22Rv1 (cell line): ENCODE results near the gene RIPK1.
"Not testable (repeated sequence)": the region's sequence is repeated elsewhere in the genome, so short reads cannot be mapped to it uniquely, and the experiment has no call there.

Experiments
- H3K27ac ChIP-seq: fragments of 450-650 bp; 2 replicates; pipeline ENCODE4 v1.5.1; 2017
- ZFX ChIP-seq: fragments of 450-650 bp; IDR thresholded peaks from 2 replicates; pipeline ENCODE4 v1.6.1; 2017; ENCODE audit warnings: antibody characterized with exemption, borderline replicate concordance
- TF ChIP-seq, protein P1 (sequence below): fragments of 450-650 bp; IDR thresholded peaks from 2 replicates; pipeline ENCODE4 v1.5.1; 2017; ENCODE audit warnings: mild to moderate bottlenecking

RIPK1 gene

DNA sequence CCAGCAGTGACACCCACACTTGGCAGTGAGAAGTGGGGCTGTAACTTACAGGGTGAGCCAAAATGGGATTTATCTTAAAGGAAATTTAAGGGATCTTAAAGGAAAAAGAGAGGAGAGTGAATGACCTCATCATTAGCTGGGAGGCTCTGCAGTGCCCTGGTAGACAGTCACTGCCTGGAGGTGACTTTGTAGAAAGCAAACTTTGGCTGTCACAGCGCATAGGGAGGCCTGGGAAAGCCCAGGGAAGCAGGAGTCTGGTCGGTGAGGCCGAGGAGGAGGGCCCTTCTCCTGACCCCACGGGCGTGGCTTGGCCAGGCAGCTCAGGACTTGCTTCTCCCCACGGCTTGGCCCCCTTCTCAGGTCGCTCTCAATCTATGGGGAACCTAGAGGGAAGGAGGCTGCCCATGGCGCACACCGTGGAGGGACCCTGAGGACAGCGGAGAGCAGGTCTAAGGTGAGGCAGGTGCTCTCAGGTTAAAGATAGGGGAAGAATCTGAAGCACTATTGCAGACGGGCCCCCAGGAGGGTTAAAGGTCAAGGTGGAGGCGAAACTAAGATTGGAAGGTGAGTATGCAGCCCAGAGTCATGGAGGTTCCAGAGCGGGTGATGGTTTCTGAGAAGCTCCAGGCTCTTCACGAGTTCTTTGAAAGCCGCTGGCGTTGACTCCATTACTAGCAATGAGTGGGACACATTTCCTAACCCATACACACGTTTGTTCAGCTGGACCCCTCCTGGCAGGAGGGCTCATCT is 15.6 kb upstream of the RIPK1 start:
- H3K27ac ChIP-seq = 0 out of 2 replicates have a peak overlapping the region, but pooled peaks have one; percentile 90
- TF ChIP-seq ZFX = no peak
- TF ChIP-seq, protein P1, sequence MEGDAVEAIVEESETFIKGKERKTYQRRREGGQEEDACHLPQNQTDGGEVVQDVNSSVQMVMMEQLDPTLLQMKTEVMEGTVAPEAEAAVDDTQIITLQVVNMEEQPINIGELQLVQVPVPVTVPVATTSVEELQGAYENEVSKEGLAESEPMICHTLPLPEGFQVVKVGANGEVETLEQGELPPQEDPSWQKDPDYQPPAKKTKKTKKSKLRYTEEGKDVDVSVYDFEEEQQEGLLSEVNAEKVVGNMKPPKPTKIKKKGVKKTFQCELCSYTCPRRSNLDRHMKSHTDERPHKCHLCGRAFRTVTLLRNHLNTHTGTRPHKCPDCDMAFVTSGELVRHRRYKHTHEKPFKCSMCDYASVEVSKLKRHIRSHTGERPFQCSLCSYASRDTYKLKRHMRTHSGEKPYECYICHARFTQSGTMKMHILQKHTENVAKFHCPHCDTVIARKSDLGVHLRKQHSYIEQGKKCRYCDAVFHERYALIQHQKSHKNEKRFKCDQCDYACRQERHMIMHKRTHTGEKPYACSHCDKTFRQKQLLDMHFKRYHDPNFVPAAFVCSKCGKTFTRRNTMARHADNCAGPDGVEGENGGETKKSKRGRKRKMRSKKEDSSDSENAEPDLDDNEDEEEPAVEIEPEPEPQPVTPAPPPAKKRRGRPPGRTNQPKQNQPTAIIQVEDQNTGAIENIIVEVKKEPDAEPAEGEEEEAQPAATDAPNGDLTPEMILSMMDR = no peak

DNA sequence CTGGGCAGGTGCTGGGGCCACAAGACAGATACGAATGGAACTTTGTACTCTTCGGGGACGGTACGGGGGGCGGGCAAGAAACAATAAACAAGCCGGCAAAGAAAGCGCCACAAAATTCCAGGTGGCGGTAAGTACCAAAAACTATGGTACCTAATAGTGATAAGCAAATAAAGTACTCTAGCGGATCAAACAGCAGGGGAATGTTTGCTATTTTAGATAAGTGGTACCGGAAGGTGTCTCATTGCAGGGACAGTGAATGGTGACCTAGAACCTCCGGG is 15.1 kb upstream of the RIPK1 start:
- TF ChIP-seq ZFX = no peak
- TF ChIP-seq, protein P1 = no peak
- peak overlapping the region; percentile 90 for H3K27ac ChIP-seq

DNA sequence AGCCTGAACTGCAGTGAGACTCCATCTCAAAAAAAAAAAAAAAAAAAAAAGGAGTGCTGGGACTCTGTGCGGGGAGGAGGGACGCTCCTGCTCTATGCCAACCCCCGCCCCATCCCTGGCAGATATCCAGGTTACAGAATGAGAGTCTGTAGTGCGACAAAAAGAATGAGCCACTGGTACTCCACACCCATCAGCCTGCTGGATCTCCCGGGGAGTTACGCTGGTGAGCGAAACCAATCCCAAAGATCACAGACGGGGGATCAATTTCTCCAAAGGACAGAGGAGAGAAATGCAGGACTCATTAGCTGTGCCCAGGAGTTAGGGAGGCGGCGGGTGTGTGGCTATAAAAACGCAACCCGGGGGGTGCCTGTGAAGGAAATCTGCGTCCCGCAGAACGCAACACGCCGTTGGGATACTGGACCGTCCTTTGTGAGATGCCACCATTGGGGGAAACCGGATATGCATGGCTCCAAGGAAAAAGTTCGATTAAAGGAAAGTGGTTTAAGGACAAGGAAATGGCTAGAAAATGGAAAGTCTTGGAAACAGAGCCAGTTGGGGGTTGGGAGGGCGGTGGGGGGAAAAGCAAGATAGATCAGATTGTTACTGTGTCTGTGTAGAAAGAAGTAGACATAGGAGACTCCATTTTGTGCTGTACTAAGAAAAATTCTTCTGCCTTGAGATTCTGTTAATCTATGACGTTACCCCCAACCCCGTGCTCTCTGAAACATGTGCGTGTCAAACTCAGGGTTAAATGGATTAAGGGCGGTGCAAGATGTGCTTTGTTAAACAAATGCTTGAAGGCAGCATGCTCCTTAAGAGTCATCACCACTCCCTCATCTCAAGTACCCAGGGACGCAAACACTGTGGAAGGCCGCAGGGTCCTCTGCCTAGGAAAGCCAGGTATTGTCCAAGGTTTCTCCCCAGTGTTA is 13.8 kb upstream of the RIPK1 start:
- H3K27ac ChIP-seq = peak overlapping the region; percentile 90

DNA sequence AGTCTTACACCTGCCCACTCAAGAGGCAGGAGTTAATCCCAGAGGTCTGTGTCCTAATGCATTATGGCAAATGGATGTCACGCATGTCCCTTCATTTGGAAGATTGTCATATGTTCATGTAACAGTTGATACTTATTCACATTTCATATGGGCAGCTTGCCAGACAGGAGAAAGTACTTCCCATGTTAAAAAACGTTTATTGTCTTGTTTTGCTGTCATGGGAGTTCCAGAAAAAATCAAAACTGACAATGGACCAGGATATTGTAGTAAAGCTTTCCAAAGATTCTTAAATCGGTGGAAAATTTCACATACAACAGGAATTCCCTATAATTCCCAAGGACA is 13.2 kb upstream of the RIPK1 start:
- peak overlapping the region; percentile 90 for H3K27ac ChIP-seq

DNA sequence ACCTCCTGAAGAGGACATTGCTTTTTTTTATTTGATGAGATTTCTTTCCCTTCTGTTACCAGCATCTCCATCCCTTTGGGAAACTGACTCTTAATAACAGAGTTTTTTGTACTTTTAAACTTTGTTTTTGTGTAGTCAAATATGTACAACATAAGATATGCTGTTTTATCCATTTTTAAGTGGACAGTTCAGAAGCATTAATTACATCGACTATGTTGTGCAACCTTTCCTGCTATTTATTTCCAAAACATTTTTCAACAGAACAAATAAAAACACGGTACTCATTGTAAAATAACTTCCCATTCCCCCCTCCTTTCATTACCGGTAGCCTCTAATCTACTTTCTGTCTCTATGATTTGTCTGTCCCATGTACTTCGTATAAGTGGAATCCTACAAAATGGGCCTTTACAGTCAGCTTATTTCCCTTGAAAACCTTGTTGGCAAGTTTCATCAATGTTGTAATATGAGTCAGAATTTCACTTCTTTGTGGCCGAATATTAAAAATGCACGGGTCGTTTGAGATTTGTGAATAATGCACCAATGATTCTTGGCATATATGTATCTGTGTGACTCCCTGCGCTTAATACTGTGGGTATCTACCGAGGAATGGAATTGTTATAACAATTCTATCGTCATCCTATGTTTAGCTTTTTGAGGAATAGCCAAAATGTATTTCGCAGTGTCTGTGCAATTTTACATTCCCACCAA is 11.1 kb upstream of the RIPK1 start:
- TF ChIP-seq, protein P1 = no peak
- no peak for TF ChIP-seq ZFX
- H3K27ac ChIP-seq = no peak overlapping the region

DNA sequence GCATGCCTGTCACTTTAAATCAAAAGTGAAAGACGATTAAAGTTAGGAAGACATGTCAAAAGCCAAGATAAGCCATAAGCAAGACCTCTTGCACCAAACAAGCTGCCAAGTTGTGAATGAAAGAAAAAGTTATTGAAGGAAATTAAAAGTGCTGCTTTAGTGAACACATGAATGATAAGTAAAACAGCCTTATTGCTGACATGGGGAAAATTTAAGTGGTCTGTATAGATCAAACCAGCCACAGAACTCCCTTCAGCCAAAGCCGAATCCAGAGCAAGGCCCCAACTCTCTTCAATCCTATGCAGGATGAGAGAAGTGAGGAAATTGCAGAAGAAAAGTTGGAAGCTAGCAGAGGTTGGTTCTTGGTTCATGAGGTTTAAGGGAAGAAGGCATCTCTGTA is 9.3 kb upstream of the RIPK1 start:
- TF ChIP-seq, protein P1 = no peak
- TF ChIP-seq ZFX = no peak
- H3K27ac ChIP-seq = no peak overlapping the region

DNA sequence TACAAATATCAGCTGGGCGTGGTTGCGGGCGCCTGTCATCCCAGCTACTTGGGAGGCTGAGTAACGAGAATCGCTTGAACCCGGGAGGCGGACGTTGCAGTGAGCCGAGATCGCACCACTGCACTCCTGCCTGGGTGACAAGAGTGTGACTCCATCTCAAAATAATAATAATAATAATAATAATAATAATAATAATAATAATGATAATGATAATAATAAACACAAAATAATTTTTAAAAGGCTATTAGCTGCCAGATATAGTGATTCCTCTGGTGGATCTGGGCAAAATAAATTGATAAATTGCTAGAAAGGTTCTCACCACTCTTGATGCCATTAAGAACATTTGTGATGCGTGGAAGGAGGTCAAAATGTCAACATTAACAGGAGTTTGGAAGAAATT is 8.2 kb upstream of the RIPK1 start:
- not testable (repeated sequence) for H3K27ac ChIP-seq

DNA sequence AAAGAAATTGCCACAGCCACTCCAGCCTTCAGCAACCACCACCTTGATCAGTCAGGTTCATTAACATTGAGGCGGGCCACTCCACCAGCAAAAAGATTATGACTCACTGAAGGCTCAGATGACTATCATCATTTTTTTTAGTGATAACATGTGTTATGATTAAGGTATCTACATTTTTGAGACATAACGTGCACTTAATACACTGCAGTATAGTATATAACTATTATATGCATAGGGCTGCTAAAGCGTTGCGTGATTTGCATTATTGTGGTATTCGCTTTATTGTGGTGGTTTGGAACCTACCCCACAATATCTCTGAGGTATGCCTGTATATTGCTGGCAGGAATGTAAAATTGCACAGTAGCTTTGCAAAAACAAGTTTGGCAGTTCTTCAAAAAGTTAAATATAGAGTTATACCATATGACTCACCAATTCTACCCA is 6.8 kb upstream of the RIPK1 start:
- H3K27ac ChIP-seq = no peak overlapping the region

DNA sequence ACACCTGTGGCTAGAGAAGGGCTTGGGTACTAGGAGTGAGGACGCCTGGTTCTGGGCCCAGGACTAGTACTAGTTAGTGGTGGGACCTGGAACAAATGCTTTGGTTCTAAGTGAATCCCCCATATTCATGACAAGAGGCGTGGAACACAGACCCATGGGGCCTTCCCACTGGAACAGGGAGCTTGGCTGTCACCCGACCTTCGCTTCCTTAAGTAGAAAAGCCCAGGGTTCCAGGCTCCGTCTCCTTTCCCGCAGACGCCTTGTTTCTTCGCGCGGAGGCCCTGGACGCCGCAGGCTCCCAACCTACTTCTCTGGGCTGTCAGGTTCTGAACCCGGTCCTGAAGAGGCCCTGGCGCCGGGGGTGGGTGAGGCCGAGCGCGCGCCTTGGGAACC is 5.0 kb upstream of the RIPK1 start:
- peak overlapping the region; percentile 76 for H3K27ac ChIP-seq

More for the DNA sequence above, 6.8 kb upstream of the RIPK1 start:
- TF ChIP-seq ZFX = no peak
- TF ChIP-seq, protein P1 = no peak
